T-helper 17 cell (primary cell): ENCODE results near the gene KIR3DL1. TPM values are rescaled to one million over a fixed set of nuclear protein-coding genes. Genes with fewer than 3 reads are reported as not detected.
"Not testable (repeated sequence)": the region's sequence is repeated elsewhere in the genome, so short reads cannot be mapped to it uniquely, and the experiment has no call there.

Source experiments
- ATAC-seq: fragments of 150-1000 bp; cut with Tn5 transposase; 2 replicates; pipeline ENCODE4 v1.10.0; 2021; ENCODE audit warnings: mild to moderate bottlenecking, moderate library complexity
- DNase-seq, 3 donors: peaks; one replicate each; pipeline versions ENCODE4 v3.0.0 to v3.0.0-alpha.2; 2020 to 2021
- H3K9me3 ChIP-seq: one replicate; pipeline ENCODE4 v1.7.0; 2013; ENCODE audit warnings: low read length, mild to moderate bottlenecking; ENCODE audit not compliant: control insufficient read depth, poor library complexity, severe bottlenecking
- H3K27ac Mint-ChIP-seq: one replicate; pipeline ENCODE4 v1.8.0; 2022; ENCODE audit warnings: mild to moderate bottlenecking, moderate library complexity, mixed read lengths
- H3K27me3 Mint-ChIP-seq: one replicate; pipeline ENCODE4 v1.8.0; 2022; ENCODE audit warnings: mixed read lengths
- H3K36me3 Mint-ChIP-seq: one replicate; pipeline ENCODE4 v1.8.0; 2022; ENCODE audit warnings: low read depth, mixed read lengths
- H3K4me1 Mint-ChIP-seq: one replicate; pipeline ENCODE4 v1.8.0; 2022; ENCODE audit warnings: mild to moderate bottlenecking, mixed read lengths
- H3K4me3 Mint-ChIP-seq: one replicate; pipeline ENCODE4 v1.8.0; 2022; ENCODE audit warnings: mild to moderate bottlenecking, moderate library complexity, mixed read lengths
- total RNA-seq, 4 donors: library from RNA in 2 of 4; stranded (reverse) in 2 of 4; gene quantifications; one replicate each; pipeline ENCODE4 v1.2.3 and lab custom pipeline; 2022 to 2026

The KIR3DL1 gene
- total RNA-seq, 2 donors from 2014 or later: not detected

DNA sequence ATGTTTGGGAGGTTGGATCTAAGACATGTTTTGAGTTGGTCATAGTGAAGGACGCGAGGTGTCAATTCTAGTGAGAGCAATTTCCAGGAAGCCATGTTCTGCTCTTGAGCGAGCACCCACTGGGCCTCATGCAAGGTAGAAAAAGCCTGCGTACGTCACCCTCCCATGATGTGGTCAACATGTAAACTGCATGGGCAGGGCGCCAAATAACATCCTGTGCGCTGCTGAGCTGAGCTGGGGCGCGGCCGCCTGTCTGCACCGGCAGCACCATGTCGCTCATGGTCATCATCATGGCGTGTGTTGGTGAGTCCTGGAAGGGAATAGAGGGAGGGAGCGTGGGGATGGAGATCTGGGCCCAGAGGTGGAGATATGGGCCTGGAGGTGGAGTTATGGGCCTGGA, 16.2 kb downstream of the KIR3DL1 start, which contains the start of gene KIR2DS4:
KIR2DS4 (plus strand) TSS at position 181 of the 400 bp plus-strand sequence.
- peaks cover 27% of the 10 kb centered on the region for H3K27me3 Mint-ChIP-seq
- H3K4me3 Mint-ChIP-seq, H3K27ac Mint-ChIP-seq, ATAC-seq, H3K9me3 ChIP-seq, DNase-seq, H3K36me3 Mint-ChIP-seq, H3K4me1 Mint-ChIP-seq: not testable (repeated sequence)

- not testable (repeated sequence) for H3K9me3 ChIP-seq, H3K4me1 Mint-ChIP-seq, H3K4me3 Mint-ChIP-seq, DNase-seq, H3K27ac Mint-ChIP-seq, H3K36me3 Mint-ChIP-seq, ATAC-seq
- peaks cover 18% of the 10 kb centered on the region for H3K27me3 Mint-ChIP-seq
These were observed 18.9 kb downstream of the KIR3DL1 start for GRCh38 chr19:54835126-54835525.

DNA sequence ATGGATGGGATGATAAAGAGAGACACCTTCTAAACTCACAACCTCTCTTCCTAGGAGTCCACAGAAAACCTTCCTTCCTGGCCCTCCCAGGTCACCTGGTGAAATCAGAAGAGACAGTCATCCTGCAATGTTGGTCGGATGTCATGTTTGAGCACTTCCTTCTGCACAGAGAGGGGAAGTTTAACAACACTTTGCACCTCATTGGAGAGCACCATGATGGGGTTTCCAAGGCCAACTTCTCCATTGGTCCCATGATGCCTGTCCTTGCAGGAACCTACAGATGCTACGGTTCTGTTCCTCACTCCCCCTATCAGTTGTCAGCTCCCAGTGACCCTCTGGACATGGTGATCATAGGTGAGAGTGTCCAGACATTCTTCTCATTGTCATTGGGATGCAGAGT, 21.3 kb downstream of the KIR3DL1 start:
- not testable (repeated sequence) for ATAC-seq, H3K36me3 Mint-ChIP-seq, H3K4me3 Mint-ChIP-seq, H3K27ac Mint-ChIP-seq, DNase-seq, H3K9me3 ChIP-seq, H3K4me1 Mint-ChIP-seq, H3K27me3 Mint-ChIP-seq

DNA sequence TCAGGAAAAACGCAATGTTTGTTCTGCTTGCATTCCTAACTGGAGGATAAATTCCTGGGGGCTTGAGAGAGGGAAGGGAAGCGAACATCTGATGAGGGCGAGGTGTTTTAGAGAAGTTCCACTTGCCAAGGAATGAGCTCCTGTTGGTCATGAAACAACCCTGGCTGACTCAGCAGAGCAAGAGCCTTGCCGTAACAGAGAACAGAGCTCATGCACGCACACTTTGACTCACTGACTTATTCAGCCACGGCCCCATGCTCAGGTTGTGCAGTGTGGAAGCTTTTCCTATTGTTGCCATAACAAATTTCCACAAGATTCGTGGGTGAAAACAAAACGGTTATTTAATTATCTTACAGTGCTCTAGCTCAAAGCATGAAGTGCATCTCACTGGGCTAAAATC, 26.9 kb downstream of the KIR3DL1 start:
- not testable (repeated sequence) for H3K27ac Mint-ChIP-seq, H3K4me1 Mint-ChIP-seq, ATAC-seq, H3K9me3 ChIP-seq, DNase-seq, H3K4me3 Mint-ChIP-seq, H3K27me3 Mint-ChIP-seq, H3K36me3 Mint-ChIP-seq

GRCh38 chr19:54850061-54850640, 33.9 kb downstream of the KIR3DL1 start, which contains the start of gene KIR3DL2:
TSS of gene KIR3DL2 (plus strand) at chr19:54850443. CDS start at chr19:54850476, 33 bp downstream.
- H3K27ac Mint-ChIP-seq, H3K4me1 Mint-ChIP-seq, DNase-seq, H3K36me3 Mint-ChIP-seq, H3K9me3 ChIP-seq, H3K4me3 Mint-ChIP-seq, ATAC-seq: not testable (repeated sequence)
- H3K27me3 Mint-ChIP-seq: peaks cover 14% of the 10 kb centered on the region

DNA sequence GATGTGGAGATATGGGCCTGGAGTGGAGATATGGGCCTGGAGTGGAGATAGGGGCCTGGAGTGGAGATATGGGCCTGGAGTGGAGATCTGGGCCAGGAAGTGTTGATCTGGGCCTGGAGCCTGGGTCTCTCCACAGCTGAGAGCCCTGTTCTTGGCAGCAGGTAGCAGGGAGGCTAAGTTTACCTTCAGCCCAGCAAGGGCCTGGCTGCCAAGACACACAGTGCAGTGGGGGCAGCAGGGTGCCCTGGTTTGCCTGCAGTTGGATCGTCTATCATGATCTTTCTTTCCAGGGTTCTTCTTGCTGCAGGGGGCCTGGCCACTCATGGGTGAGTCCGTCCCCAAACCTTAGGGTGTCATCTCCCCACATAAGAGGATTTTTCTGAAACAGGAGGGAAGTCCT, 34.7 kb downstream of the KIR3DL1 start:
- no peak overlapping the region for H3K27ac Mint-ChIP-seq
- no peaks in the 10 kb centered on the region for H3K9me3 ChIP-seq
- DNase-seq: no peak
- H3K27me3 Mint-ChIP-seq: peaks cover 14% of the 10 kb centered on the region
- no peaks in the 10 kb centered on the region for H3K36me3 Mint-ChIP-seq
- H3K4me1 Mint-ChIP-seq: peaks cover 2% of the 10 kb centered on the region
- ATAC-seq: no peak
- H3K4me3 Mint-ChIP-seq: no peak overlapping the region

DNA sequence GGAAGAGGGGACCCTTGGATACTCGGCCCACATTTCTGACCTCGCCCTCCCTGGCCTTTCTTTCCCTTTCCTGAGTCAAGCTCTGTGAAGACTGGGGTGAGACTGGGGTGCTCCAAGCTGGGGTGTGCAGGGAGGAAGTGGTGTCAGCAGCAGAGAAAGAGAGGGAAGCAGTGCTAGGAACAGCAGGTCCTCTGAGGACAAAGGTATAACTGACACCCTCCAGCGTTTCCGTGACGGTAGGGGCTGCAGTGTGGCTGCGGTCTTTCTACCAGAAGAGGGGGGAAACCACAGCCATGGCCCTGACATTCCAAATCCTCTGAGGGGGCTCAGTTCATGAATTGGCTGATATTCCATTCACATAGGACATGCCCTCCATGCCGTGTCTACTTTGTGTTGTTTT, 35.1 kb downstream of the KIR3DL1 start:
- peaks cover 2% of the 10 kb centered on the region for H3K4me1 Mint-ChIP-seq
- H3K9me3 ChIP-seq: no peaks in the 10 kb centered on the region
- no peak overlapping the region for H3K27ac Mint-ChIP-seq
- no peak overlapping the region for H3K4me3 Mint-ChIP-seq
- H3K27me3 Mint-ChIP-seq: peaks cover 14% of the 10 kb centered on the region
- DNase-seq: no peak
- ATAC-seq: no peak
- no peaks in the 10 kb centered on the region for H3K36me3 Mint-ChIP-seq

DNA sequence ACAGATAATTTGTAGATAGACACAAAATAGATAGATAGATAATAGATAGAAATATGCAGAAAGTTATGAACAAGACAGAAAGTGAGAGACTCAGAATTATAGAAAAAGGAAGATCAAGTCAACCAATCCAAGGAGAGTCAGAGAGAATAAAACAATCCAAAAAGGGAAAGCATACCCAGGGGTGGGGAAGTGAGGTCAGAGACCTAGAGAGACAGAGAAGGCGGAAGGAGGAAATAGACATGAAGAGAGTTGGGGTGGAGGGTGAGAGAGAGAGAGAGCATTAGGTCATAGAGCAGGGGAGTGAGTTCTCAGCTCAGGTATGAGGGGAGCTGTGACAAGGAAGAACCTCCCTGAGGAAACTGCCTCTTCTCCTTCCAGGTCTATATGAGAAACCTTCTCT, 39.0 kb downstream of the KIR3DL1 start:
- DNase-seq, H3K36me3 Mint-ChIP-seq: not testable (repeated sequence)

GRCh38 chr19:54858476-54858875, 42.2 kb downstream of the KIR3DL1 start:
- not testable (repeated sequence) for H3K9me3 ChIP-seq, H3K36me3 Mint-ChIP-seq, ATAC-seq, H3K27ac Mint-ChIP-seq, H3K4me1 Mint-ChIP-seq, H3K4me3 Mint-ChIP-seq, H3K27me3 Mint-ChIP-seq, DNase-seq

More for the DNA sequence above, 39.0 kb downstream of the KIR3DL1 start:
- not testable (repeated sequence) for H3K27ac Mint-ChIP-seq, H3K4me3 Mint-ChIP-seq, H3K27me3 Mint-ChIP-seq, H3K4me1 Mint-ChIP-seq, H3K9me3 ChIP-seq, ATAC-seq

- not testable (repeated sequence) for H3K27ac Mint-ChIP-seq, H3K27me3 Mint-ChIP-seq, H3K36me3 Mint-ChIP-seq, H3K9me3 ChIP-seq, H3K4me1 Mint-ChIP-seq, ATAC-seq, H3K4me3 Mint-ChIP-seq, DNase-seq
These were observed 43.2 kb downstream of the KIR3DL1 start for GRCh38 chr19:54859421-54859820.

DNA sequence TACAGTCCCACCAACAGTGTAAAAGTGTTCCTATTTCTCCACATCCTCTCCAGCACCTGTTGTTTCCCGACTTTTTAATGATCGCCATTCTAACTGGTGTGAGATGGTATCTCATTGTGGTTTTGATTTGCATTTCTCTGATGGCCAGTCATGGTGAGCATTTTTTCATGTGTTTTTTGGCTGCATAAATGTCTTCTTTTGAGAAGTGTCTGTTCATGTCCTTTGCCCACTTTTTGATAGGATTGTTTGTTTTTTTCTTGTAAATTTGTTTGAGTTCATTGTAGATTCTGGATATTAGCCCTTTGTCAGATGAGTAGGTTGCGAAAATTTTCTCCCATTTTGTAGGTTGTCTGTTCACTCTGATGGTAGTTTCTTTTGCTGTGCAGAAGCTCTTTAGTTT, 47.2 kb downstream of the KIR3DL1 start:
- H3K27me3 Mint-ChIP-seq: peaks cover 12% of the 10 kb centered on the region
- not testable (repeated sequence) for H3K9me3 ChIP-seq, DNase-seq, ATAC-seq, H3K27ac Mint-ChIP-seq, H3K36me3 Mint-ChIP-seq, H3K4me3 Mint-ChIP-seq, H3K4me1 Mint-ChIP-seq

GRCh38 chr19:54871696-54872095, 55.4 kb downstream of the KIR3DL1 start:
- no peak for DNase-seq
- Mint-ChIP-seq H3K4me1 (no peaks in the 10 kb centered on the region), H3K27me3 (peaks cover 12% of the 10 kb centered on the region), H3K36me3 (no peaks in the 10 kb centered on the region), H3K4me3 (no peak overlapping the region), H3K27ac (no peak overlapping the region)
- no peaks in the 10 kb centered on the region for H3K9me3 ChIP-seq
- no peak for ATAC-seq

GRCh38 chr19:54873990-54874389, 57.7 kb downstream of the KIR3DL1 start, which contains the start of gene FCAR:
TSS of gene FCAR (plus strand) at chr19:54874235. CDS start at chr19:54874290, 55 bp downstream.
- no peak within 1 kb of the TSS for H3K4me3 Mint-ChIP-seq
- no peaks in the 10 kb centered on the region for H3K36me3 Mint-ChIP-seq
- H3K27ac Mint-ChIP-seq: no peak within 1 kb of the TSS
- DNase-seq (no peak), ATAC-seq (no peak)
- peaks cover 11% of the 10 kb centered on the region for H3K27me3 Mint-ChIP-seq
- H3K9me3 ChIP-seq: no peaks in the 10 kb centered on the region
- H3K4me1 Mint-ChIP-seq: no peaks in the 10 kb centered on the region

DNA sequence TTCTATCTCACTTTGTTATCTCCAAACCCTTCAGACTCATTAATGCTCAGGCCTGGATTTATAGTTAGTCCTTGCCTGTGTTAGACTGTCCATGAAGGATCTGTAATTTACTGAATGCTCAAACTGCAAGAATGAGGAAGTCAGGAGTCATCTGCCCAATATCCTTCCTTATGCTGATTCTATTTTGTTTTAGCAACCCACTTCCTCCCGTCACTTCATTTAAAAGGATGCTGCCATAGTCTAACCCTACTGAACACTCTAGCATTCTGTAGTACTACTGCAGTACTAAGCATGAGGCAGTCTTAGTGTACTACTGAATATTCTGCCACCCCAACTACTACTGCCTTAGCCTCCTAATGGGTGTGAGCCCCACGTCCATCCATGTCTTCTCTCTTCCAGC, 59.2 kb downstream of the KIR3DL1 start:
- H3K27me3 Mint-ChIP-seq: peaks cover 19% of the 10 kb centered on the region
- H3K36me3 Mint-ChIP-seq: no peaks in the 10 kb centered on the region
- H3K4me3 Mint-ChIP-seq: no peak overlapping the region
- ATAC-seq (no peak), DNase-seq (no peak)
- no peaks in the 10 kb centered on the region for H3K4me1 Mint-ChIP-seq
- no peak overlapping the region for H3K27ac Mint-ChIP-seq
- no peaks in the 10 kb centered on the region for H3K9me3 ChIP-seq
